Suprapubic skin (tissue), 4 donors: ENCODE measurements around the gene ARRDC5.

Experiments used
- EP300 ChIP-seq: sonication (generic); formaldehyde crosslinking; IDR thresholded peaks from one replicate; pipeline ENCODE4 v1.6.1; 2017; ENCODE audit warnings: antibody characterized with exemption
- POLR2A ChIP-seq, 2 donors: fragments of 450-650 bp; IDR thresholded peaks; one replicate each; pipeline ENCODE4 v1.6.1; 2017; ENCODE audit warnings: antibody characterized with exemption in 2 of 2, mild to moderate bottlenecking in 2 of 2, moderate library complexity in 2 of 2
- POLR2AphosphoS5 ChIP-seq, 3 donors: sonication (generic); formaldehyde crosslinking; IDR thresholded peaks; one replicate each; pipeline ENCODE4 v1.6.1; 2017; ENCODE audit warnings: antibody characterized with exemption in 3 of 3
- TF ChIP-seq, protein P1 (sequence below), 2 donors: fragments of 200-600 bp in 1 of 2; fragments of 450-650 bp in 1 of 2; sonication (generic) in 1 of 2; IDR thresholded peaks; one replicate each; pipeline ENCODE4 v1.5.1; 2016 to 2019; ENCODE audit warnings: antibody characterized with exemption in 2 of 2, mild to moderate bottlenecking in 1 of 2, moderate library complexity in 1 of 2

DNA sequence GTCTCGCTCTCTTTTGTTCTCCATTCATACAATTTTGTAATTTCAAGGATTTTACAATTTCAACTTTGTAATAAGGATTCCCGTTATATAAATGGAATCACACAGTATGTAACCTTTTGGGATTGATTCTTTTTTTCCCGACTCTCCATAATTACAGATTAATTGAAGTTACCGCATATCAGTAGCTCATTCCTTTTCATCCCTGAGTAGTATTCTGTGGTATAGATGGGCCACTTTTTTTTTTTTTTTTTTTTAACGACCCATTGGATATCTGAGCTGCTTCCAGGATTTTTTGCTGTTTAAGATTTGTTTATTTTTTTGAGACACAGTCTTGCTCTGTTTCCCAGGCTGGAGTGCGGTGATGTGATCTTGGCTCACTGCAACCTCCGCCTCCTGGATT, 34.4 kb upstream of the ARRDC5 start:
- TF ChIP-seq, protein P1, sequence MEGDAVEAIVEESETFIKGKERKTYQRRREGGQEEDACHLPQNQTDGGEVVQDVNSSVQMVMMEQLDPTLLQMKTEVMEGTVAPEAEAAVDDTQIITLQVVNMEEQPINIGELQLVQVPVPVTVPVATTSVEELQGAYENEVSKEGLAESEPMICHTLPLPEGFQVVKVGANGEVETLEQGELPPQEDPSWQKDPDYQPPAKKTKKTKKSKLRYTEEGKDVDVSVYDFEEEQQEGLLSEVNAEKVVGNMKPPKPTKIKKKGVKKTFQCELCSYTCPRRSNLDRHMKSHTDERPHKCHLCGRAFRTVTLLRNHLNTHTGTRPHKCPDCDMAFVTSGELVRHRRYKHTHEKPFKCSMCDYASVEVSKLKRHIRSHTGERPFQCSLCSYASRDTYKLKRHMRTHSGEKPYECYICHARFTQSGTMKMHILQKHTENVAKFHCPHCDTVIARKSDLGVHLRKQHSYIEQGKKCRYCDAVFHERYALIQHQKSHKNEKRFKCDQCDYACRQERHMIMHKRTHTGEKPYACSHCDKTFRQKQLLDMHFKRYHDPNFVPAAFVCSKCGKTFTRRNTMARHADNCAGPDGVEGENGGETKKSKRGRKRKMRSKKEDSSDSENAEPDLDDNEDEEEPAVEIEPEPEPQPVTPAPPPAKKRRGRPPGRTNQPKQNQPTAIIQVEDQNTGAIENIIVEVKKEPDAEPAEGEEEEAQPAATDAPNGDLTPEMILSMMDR (IDR thresholded peaks at IDR 0.05) = no peak
- TF ChIP-seq POLR2AphosphoS5 (IDR thresholded peaks at IDR 0.05) (no peak), EP300 (no peak), POLR2A (IDR thresholded peaks at IDR 0.05) (no peak)
